A549 (cell line): ENCODE data around the gene BOC. TPM values are rescaled to one million over a fixed set of nuclear protein-coding genes. Genes with fewer than 3 reads are reported as not detected.

Experiments
- ATAC-seq, 2 experiments: fragments of 200-7000 bp in 1 of 2; fragments of >200 bp in 1 of 2; cut with Nextera tagmentation in 1 of 2; cut with Tn5 transposase in 1 of 2; 3 replicates each; pipeline versions ENCODE4 v1.8.0 to v1.9.1; 2018 to 2020; ENCODE audit warnings: mild to moderate bottlenecking in 1 of 2, moderate library complexity in 1 of 2
- CTCF ChIA-PET: fragments of 300-600 bp; sonication (Branson Sonifier 250); formaldehyde crosslinking; extraction: SDS; loops from one replicate; lab custom pipeline; 2021; ENCODE audit warnings: antibody characterized with exemption, inconsistent platforms; lab: Yijun Ruan, JAX
- POLR2A ChIA-PET: fragments of 350-600 bp; formaldehyde crosslinking; extraction: SDS; loops from one replicate; lab custom pipeline; 2021; ENCODE audit warnings: antibody characterized with exemption, inconsistent platforms; lab: Yijun Ruan, JAX
- DNase-seq, 2 experiments: peaks; one replicate each; pipeline versions ENCODE4 v3.0.0 to v3.0.0-alpha.2; 2011 to 2016; ENCODE audit warnings: low read depth in 1 of 2, low spot score in 1 of 2
- FAIRE-seq: peaks from 2 replicates; lab custom pipeline; 2011; peaks lifted over from hg19 to GRCh38; lab: Jason Lieb, UNC
- H3K27ac ChIP-seq, 2 experiments: fragments of >200 bp; sonication (Bioruptor Twin); formaldehyde crosslinking; 3 replicates each; pipeline ENCODE4 v1.5.1; 2016 to 2017
- H3K4me1 ChIP-seq: fragments of >200 bp; sonication (Bioruptor Twin); formaldehyde crosslinking; 3 replicates; pipeline ENCODE4 v1.6.1; 2016
- H3K4me2 ChIP-seq: fragments of >200 bp; sonication (Bioruptor Twin); formaldehyde crosslinking; 3 replicates; pipeline ENCODE4 v1.6.1; 2016
- H3K4me3 ChIP-seq: fragments of >200 bp; sonication (Bioruptor Twin); formaldehyde crosslinking; 3 replicates; pipeline ENCODE4 v1.5.1; 2016
- H3K9me3 ChIP-seq: fragments of >200 bp; sonication (Bioruptor Twin); formaldehyde crosslinking; 3 replicates; pipeline ENCODE4 v1.6.1; 2016
- CBX2 ChIP-seq: fragments of 200-600 bp; sonication (generic); IDR thresholded peaks from 2 replicates; pipeline ENCODE4 v1.6.1; 2016; ENCODE audit warnings: low read depth, mild to moderate bottlenecking, borderline replicate concordance
- CBX8 ChIP-seq: fragments of 200-600 bp; sonication (generic); IDR thresholded peaks from 2 replicates; pipeline ENCODE4 v1.6.1; 2016
- CEBPB ChIP-seq, 2 experiments: fragments of >200 bp in 1 of 2; sonication (Bioruptor Twin) in 1 of 2; formaldehyde crosslinking in 1 of 2; IDR thresholded peaks; 2 replicates each; pipeline ENCODE4 v1.6.1; 2012 to 2016
- EHMT2 ChIP-seq: fragments of 200-600 bp; sonication (generic); IDR thresholded peaks from 2 replicates; pipeline ENCODE4 v1.6.1; 2016; ENCODE audit warnings: antibody characterized with exemption, low read depth, mild to moderate bottlenecking, moderate library complexity
- ELK1 ChIP-seq: fragments of 150-350 bp; IDR thresholded peaks from 2 replicates; pipeline ENCODE4 v1.6.1; 2014; ENCODE audit warnings: low read depth, mild to moderate bottlenecking, low read length
- HDAC2 ChIP-seq: fragments of 200-600 bp; sonication (generic); IDR thresholded peaks from 2 replicates; pipeline ENCODE4 v1.6.1; 2016
- HEYL ChIP-seq: fragments of 250-450 bp; sonication (Bioruptor Pico); IDR thresholded peaks from 2 replicates; pipeline ENCODE4 v1.8.0; 2021; ENCODE audit warnings: mild to moderate bottlenecking, moderate library complexity
- HOXA7 ChIP-seq: fragments of 250-450 bp; sonication (Bioruptor Pico); IDR thresholded peaks from 2 replicates; pipeline ENCODE4 v1.5.0; 2020; ENCODE audit warnings: mild to moderate bottlenecking, moderate library complexity
- MAFK ChIP-seq: fragments of 450-650 bp; IDR thresholded peaks from 2 replicates; pipeline ENCODE4 v1.6.1; 2014; ENCODE audit not compliant: partially characterized antibody
- MYC ChIP-seq: IDR thresholded peaks from 2 replicates; pipeline ENCODE4 v1.6.1; 2012; ENCODE audit warnings: mild to moderate bottlenecking, inconsistent platforms, low read length, improper control_type of control experiment, borderline replicate concordance
- PHF8 ChIP-seq: fragments of 200-600 bp; sonication (generic); IDR thresholded peaks from 2 replicates; pipeline ENCODE4 v1.6.1; 2016; ENCODE audit warnings: low read depth, mild to moderate bottlenecking, antibody characterized with exemption, moderate library complexity, borderline replicate concordance
- RAD21 ChIP-seq, 2 experiments: fragments of >200 bp in 1 of 2; sonication (Bioruptor Twin) in 1 of 2; formaldehyde crosslinking in 1 of 2; IDR thresholded peaks in 1 of 2; conservative IDR thresholded peaks in 1 of 2; 2 replicates in 1 of 2; 3 replicates in 1 of 2; pipeline ENCODE4 v1.6.1; 2012 to 2018; ENCODE audit warnings: inconsistent platforms in 1 of 2
- RARB ChIP-seq: fragments of 250-450 bp; sonication (Bioruptor Pico); IDR thresholded peaks from 2 replicates; pipeline ENCODE4 v1.8.0; 2021; ENCODE audit warnings: mild to moderate bottlenecking, moderate library complexity
- RNF2 ChIP-seq: fragments of 200-600 bp; sonication (generic); IDR thresholded peaks from 2 replicates; pipeline ENCODE4 v1.6.1; 2016; ENCODE audit warnings: low read depth, mild to moderate bottlenecking, antibody characterized with exemption, moderate library complexity, borderline replicate concordance
- ZC3H11A ChIP-seq: fragments of 450-650 bp; IDR thresholded peaks from 2 replicates; pipeline ENCODE4 v1.6.1; 2014; ENCODE audit warnings: antibody characterized with exemption, mild to moderate bottlenecking
- ZFP36 ChIP-seq: fragments of 450-650 bp; IDR thresholded peaks from 2 replicates; pipeline ENCODE4 v1.6.1; 2014; ENCODE audit warnings: borderline replicate concordance; ENCODE audit not compliant: partially characterized antibody
- WGBS: methylation state at CpG from one replicate; pipeline ENCODE4 v1.1.6; 2017; ENCODE audit errors: missing lambda C conversion rate; 5-methylcytosine and 5-hydroxymethylcytosine counted together
- polyA plus RNA-seq, 4 experiments: library from polyadenylated mRNA; depleted of rRNA in 3 of 4; stranded (reverse); fragments of >200 nt; fragmentation: RNase III in 1 of 4; extraction: RNeasy Plus Mini Kit Qiagen cat#74134 plus additional on column Dnase treatment in 1 of 4; gene quantifications; 2 replicates in 3 of 4; 3 replicates in 1 of 4; pipeline ENCODE4 v1.2.3, GENCODE V29; 2011 to 2017
- TF ChIP-seq, protein P1 (sequence below): fragments of >200 bp; sonication (Bioruptor Twin); formaldehyde crosslinking; IDR thresholded peaks from 3 replicates; pipeline ENCODE4 v1.5.1; 2016
- TF ChIP-seq, protein P2 (sequence below): IDR thresholded peaks from 2 replicates; pipeline ENCODE4 v1.6.1; 2012; ENCODE audit warnings: low read depth, borderline replicate concordance

Gene BOC
- polyA plus RNA-seq, 2 of the 4 experiments (the other 2 are of a cell fraction) = 4.0 TPM

DNA sequence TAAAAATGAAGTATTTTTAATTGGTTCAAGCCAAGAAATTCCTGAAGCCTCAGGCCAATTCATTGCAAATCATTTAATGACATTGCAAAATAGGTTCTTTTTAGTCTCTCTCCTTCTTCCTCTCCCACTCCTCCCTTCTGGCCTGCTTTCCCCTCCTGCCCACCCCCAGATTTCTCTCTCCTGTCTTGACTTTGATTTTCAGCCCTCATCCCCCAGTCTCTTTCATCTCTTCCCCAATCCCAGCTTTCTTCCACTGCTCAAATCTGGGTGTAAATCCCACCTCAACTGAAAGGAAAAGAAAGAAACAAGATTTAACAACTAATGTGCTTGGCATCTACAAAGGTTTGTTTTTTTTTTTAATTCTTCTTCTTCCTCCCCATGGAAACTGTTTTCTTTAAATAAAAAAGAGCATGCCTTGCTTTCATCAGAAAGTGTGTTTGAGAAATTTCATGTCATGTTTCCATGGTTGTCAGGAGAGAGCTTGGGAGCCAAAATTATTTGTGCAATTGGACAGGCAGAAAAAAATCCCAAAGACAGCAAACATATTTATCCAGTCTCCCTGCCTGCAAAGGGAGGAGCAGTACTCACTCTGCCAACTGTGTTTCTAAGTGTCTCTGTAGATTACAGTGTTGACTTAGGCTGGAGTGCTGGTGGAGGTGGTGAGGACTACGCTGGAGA is 50.4 kb downstream of the BOC start (continued):
- TF ChIP-seq MYC = no peak
- no peak for TF ChIP-seq CBX8
- no peak for TF ChIP-seq RARB (CRISPR knock-in tag)

DNA sequence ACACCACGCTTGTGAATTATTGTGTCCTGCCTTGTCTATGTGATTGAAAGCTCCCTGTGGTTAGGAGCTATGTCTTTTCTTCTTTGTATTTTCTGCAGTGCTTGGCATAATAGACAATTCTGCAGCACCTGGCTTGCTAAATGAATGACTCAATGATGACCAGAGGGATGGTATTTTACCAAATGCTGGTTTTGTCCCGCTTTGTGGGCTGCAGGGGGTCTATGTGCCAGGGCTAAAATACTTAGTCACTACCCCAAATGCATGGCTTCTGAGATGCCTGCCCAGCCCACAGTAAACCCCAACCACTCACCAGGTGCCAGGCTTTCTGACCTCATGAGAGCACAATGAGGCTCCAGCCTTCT is 50.9 kb downstream of the BOC start:
- Histone ChIP-seq H3K4me1 (no peaks in the 10 kb centered on the region), H3K27ac (no peak overlapping the region), H3K4me2 (no peak overlapping the region), H3K9me3 (no peaks in the 10 kb centered on the region), H3K4me3 (no peak overlapping the region)
- ATAC-seq (no peak), DNase-seq (no peak), FAIRE-seq (no peak)
- POLR2A ChIA-PET = no interaction called here
- CTCF ChIA-PET = interaction anchor here (1.0 to 1.4 kb wide), 4 partner anchors 12 to 27 kb away, joined by 3 to 5 read pairs (median 4); no protein-coding TSS in a partner anchor
- 68% methylated on average over 2 of the region's 2 CpGs for WGBS
- no peak for TF ChIP-seq ELK1
- no peak for TF ChIP-seq CEBPB (IDR thresholded peaks at IDR 0.05)

DNA sequence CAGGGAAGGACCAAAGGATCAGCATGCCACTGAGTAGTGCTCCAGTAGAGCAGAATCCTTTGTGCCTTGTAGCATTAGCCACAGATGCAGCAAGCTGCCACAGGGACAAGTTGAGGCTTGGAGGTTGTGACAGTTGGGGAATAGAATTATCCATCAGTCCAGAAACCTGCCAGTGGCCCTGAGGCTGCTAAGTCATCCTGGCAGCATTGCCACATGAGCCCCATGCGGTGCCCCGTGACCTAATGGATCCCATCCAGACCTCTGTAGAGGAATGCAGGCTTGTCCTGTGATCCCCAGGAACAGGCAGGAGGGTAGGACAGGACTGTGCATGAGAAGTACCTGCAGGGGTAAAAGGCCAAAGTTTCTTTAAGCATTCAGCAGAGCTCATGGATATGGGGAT is 51.7 kb downstream of the BOC start:
- DNase-seq (no peak), ATAC-seq (no peak), FAIRE-seq (no peak)
- Histone ChIP-seq H3K4me3 (no peak overlapping the region), H3K9me3 (no peaks in the 10 kb centered on the region), H3K4me1 (no peaks in the 10 kb centered on the region), H3K27ac (no peak overlapping the region), H3K4me2 (no peak overlapping the region)
- CTCF ChIA-PET = interaction anchor here (1.0 to 1.8 kb wide), 6 partner anchors 10 to 25 kb away, joined by 3 to 6 read pairs (median 4); no protein-coding TSS in a partner anchor
- TF ChIP-seq RAD21 (conservative IDR thresholded peaks at IDR 0.05 in 1 of 2, IDR thresholded peaks at IDR 0.05 in 1 of 2) (no peak), CEBPB (IDR thresholded peaks at IDR 0.05) (no peak), PHF8 (no peak), EHMT2 (no peak), RNF2 (no peak), HEYL (CRISPR knock-in tag) (no peak), ZFP36 (no peak), RARB (CRISPR knock-in tag) (no peak), CBX8 (no peak), CBX2 (no peak)
- TF ChIP-seq, protein P1, sequence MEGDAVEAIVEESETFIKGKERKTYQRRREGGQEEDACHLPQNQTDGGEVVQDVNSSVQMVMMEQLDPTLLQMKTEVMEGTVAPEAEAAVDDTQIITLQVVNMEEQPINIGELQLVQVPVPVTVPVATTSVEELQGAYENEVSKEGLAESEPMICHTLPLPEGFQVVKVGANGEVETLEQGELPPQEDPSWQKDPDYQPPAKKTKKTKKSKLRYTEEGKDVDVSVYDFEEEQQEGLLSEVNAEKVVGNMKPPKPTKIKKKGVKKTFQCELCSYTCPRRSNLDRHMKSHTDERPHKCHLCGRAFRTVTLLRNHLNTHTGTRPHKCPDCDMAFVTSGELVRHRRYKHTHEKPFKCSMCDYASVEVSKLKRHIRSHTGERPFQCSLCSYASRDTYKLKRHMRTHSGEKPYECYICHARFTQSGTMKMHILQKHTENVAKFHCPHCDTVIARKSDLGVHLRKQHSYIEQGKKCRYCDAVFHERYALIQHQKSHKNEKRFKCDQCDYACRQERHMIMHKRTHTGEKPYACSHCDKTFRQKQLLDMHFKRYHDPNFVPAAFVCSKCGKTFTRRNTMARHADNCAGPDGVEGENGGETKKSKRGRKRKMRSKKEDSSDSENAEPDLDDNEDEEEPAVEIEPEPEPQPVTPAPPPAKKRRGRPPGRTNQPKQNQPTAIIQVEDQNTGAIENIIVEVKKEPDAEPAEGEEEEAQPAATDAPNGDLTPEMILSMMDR = no peak
- TF ChIP-seq, protein P2, sequence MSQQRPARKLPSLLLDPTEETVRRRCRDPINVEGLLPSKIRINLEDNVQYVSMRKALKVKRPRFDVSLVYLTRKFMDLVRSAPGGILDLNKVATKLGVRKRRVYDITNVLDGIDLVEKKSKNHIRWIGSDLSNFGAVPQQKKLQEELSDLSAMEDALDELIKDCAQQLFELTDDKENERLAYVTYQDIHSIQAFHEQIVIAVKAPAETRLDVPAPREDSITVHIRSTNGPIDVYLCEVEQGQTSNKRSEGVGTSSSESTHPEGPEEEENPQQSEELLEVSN = no peak
- POLR2A ChIA-PET = no interaction called here
- 84% methylated on average over 2 of the region's 2 CpGs for WGBS

GRCh38 chr3:113263778-113264177 is 52.4 kb downstream of the BOC start:
- no peaks in the 10 kb centered on the region for H3K9me3 ChIP-seq
- FAIRE-seq = no peak
- 69% methylated on average over 3 of the region's 3 CpGs for WGBS
- ATAC-seq = no peak
- TF ChIP-seq HDAC2 = no peak
- no peak for TF ChIP-seq ZC3H11A
- TF ChIP-seq MAFK = no peak
- no peak for TF ChIP-seq HOXA7 (CRISPR knock-in tag)
- no peak overlapping the region for H3K4me2 ChIP-seq
- no peak for DNase-seq
- H3K4me1 ChIP-seq = no peaks in the 10 kb centered on the region
- ChIA-PET CTCF (interaction anchor here (0.6 to 1.8 kb wide), 5 partner anchors 9 to 514 kb away, joined by 3 to 6 read pairs (median 3); no protein-coding TSS in a partner anchor), POLR2A (no interaction called here)
- H3K27ac ChIP-seq = no peak overlapping the region
- H3K4me3 ChIP-seq = no peak overlapping the region
